Activated CD4-positive, alpha-beta memory T cell treated with anti-CD3 and anti-CD28 coated beads for 36 hours (primary cell): Measurements from ENCODE around the gene CRABP2. TPM values are rescaled to one million over a fixed set of nuclear protein-coding genes. Genes with fewer than 3 reads are reported as not detected.
A peak's percentile ranks its signal among the peaks of the same experiment; 100 is the strongest.

Experiments
- CTCF ChIA-PET: fragments of 350-600 bp; sonication (Branson Sonifier 250); formaldehyde crosslinking; loops from one replicate; lab custom pipeline; 2021; ENCODE audit warnings: antibody characterized with exemption, inconsistent platforms; lab: Charles Lee
- POLR2A ChIA-PET: fragments of 350-600 bp; sonication (Branson Sonifier 250); formaldehyde crosslinking; loops from one replicate; lab custom pipeline; 2021; ENCODE audit warnings: antibody characterized with exemption; lab: Charles Lee
- DNase-seq: peaks from one replicate; pipeline ENCODE4 v3.0.0-alpha.2; 2020
- H3K27ac Mint-ChIP-seq: one replicate; pipeline ENCODE4 v1.8.0; 2021; ENCODE audit warnings: mixed read lengths
- H3K27me3 Mint-ChIP-seq: one replicate; pipeline ENCODE4 v1.8.0; 2021; ENCODE audit warnings: mixed read lengths
- H3K36me3 Mint-ChIP-seq: one replicate; pipeline ENCODE4 v1.8.0; 2021; ENCODE audit warnings: mixed read lengths
- H3K4me1 Mint-ChIP-seq: one replicate; pipeline ENCODE4 v1.8.0; 2021; ENCODE audit warnings: low read depth, mixed read lengths
- H3K4me3 Mint-ChIP-seq: one replicate; pipeline ENCODE4 v1.8.0; 2021; ENCODE audit warnings: mild to moderate bottlenecking, mixed read lengths
- H3K9me3 Mint-ChIP-seq: one replicate; pipeline ENCODE4 v1.8.0; 2021; ENCODE audit warnings: mixed read lengths
- intact Hi-C: fragments of 100-400 bp; cut with micrococcal nuclease; formaldehyde crosslinking; loops from one replicate; pipeline ENCODE4 v1.15.1; 2023
- total RNA-seq, 2 experiments: library from RNA; stranded (reverse); gene quantifications; one replicate each; pipeline ENCODE4 v1.2.3, GENCODE V29; 2021

CRABP2 gene
- total RNA-seq, 2 experiments from 2014 or later = 1.1 to 2.3 TPM

DNA sequence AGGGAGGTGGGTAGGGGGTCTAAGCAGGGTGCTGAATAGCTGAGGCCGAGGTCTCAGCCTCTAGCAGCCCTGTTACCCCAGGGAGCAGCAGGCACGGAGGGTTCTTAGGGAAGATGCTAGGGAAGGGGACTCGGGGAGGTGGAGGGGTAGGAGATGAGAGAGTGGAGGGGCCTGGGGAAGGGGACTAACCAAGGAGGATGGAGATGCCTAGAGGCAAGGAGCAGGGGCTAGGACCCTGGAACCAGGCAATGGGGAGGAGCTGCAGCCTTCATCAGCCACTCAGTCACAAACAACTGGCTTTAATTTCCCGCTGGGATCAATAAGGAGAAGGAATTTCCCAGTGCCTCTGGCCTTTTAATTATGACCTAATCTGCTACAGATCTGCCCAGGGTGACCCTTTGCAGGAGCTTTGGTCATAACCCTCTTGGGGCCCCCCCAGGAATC lies 2.9 kb upstream of the CRABP2 start:
- DNase-seq = no peak
- Mint-ChIP-seq H3K4me3 (no peak overlapping the region), H3K9me3 (no peaks in the 10 kb centered on the region), H3K27ac (no peak overlapping the region), H3K36me3 (no peaks in the 10 kb centered on the region), H3K4me1 (peaks cover 28% of the 10 kb centered on the region), H3K27me3 (peaks cover 20% of the 10 kb centered on the region)
- intact Hi-C loops = no loop called here
- ChIA-PET POLR2A (no interaction called here), CTCF (interaction anchor here (0.8 to 36.2 kb wide), 3 partner anchors 6 to 84 kb away, joined by 3 to 1179 read pairs (median 1179); partner anchors contain the start of genes CRABP2, ISG20L2, METTL25B and NES)

DNA sequence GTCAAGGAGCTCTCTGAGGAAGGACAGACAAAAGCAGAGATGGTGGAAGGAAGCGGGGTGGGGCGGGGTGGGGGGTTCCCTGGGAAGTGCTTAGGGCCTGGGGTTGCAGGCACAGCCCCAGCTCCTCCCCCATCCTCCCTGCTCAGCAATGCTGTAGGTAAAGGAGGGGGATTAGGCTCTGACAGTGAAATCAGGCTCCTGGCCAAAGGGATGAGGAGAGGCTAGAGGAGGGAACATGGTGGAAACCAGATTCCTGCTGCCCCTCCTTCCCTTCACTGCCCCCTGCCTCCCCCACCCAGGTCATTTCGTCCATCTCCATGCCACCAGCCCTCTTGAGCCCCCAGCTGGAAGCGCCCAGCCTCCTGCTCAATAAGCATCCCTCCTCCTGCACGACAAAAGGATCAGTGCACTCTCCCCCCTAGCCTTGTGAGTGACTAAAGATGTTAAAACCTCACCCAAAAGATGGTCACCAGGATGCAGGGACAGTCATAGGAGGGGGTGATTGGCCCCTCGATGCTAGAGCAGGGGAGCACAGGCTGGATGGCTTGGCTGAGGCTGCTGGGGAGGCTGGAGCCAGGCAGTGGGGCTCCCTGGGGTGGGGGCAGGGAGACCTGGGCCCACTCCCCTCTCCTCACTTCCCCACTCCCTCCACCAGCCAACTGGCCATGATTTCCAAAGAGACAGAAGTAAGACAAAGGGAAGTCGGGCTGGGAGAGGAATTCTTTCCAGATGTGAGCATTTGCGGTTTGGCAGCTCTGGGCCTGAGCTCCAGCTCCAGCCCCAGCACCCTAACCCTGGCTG lies 2.2 kb upstream of the CRABP2 start:
- ChIA-PET POLR2A (no interaction called here), CTCF (interaction anchor here (0.9 to 36.2 kb wide), 7 partner anchors 7 to 183 kb away, joined by 3 to 1179 read pairs (median 15); partner anchors contain the start of genes CRABP2, ISG20L2, METTL25B and MRPL24)
- Mint-ChIP-seq H3K9me3 (no peaks in the 10 kb centered on the region), H3K27me3 (peaks cover 23% of the 10 kb centered on the region), H3K4me1 (peaks cover 28% of the 10 kb centered on the region), H3K4me3 (peak overlapping the region; percentile 11), H3K27ac (no peak overlapping the region), H3K36me3 (no peaks in the 10 kb centered on the region)
- intact Hi-C loops = no loop called here
- no peak for DNase-seq

DNA sequence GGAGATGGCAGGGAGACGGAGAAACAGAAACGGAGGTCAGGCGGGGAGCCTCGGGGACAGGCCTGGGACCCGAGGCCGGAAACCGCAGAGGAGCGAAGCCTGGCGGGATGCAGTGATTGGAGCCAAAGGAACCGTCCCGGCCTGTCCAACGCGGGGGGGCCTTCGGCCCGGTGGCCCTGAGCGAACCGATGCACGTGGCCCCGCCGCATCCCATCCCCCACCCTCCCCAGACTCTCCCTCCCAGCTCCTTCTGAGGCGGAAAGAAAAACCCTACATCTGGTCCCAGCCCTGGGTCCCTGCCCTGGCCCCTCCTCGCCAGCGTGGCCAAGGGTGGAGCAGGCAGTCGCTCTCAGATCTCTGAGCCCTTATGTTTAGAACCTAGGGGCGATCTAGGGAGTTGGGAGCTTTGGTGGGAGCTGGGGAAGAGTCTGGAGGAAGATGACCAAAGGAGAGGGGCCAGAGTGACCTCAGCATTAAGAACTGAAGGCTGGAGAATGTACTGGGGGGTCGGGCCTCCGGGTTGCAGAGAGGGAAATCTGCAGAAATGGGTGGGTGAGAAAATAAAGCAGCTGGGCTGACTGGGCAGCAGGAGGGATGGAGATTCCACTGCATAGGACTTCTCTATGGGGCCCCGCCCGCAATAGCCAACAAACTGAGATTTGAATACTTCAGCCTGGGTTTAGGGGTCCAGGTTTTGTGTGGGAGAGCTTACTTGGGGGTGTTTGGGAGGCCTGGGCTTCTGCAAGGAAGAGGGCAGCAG lies 1.5 kb upstream of the CRABP2 start:
- H3K27ac Mint-ChIP-seq = no peak overlapping the region
- intact Hi-C loops = no loop called here
- peak; percentile 24 for DNase-seq

DNA sequence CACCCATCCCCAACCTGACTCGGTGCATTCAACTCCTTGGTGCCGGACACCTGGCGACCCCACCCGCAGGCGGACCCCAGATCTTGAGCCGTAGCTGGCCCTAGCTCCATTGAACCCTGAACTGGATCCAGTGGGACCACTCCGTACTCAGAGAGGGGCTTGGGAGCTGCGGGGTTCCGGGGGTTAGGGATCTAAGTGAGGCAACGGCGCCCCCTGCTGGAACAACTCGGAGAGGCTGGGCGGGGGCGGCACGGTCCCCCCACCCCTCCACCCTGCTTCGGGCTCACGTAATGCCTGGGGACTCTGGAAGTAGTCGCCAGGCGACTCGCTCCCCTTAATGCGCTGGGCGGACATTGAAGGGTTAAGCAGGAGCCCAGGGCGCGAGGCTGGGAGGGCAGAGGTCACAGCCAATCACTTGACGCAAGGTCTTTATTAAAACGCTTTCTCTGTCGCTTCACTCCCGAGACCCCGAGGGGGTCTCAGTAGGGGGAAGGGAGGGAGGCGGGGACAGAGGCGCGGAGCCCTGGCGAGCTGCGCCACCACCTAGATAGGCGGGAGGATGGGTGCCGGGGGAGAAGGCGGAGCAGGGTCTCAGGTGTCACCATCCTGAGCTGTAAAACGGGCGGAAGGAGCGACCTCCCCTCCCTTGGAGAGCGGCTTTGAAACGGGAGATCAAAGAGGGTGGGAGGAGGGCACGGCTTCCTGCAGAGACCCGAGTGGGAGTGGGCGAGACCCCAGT lies 704 bp upstream of the CRABP2 start:
- CTCF ChIA-PET = interaction anchor here (0.6 to 36.2 kb wide), 17 partner anchors 8 to 185 kb away, joined by 3 to 1179 read pairs (median 4); partner anchors contain the start of genes CRABP2, ISG20L2, METTL25B and MRPL24
- H3K9me3 Mint-ChIP-seq = no peaks in the 10 kb centered on the region
- no peak overlapping the region for H3K27ac Mint-ChIP-seq
- peak overlapping the region; percentile 75 for H3K4me3 Mint-ChIP-seq
- peak; percentile 82 for DNase-seq
- POLR2A ChIA-PET = interaction anchor here (0.9 to 2.0 kb wide), 4 partner anchors 10 to 22 kb away, joined by 3 to 14 read pairs (median 6); partner anchors contain the start of gene METTL25B
- H3K36me3 Mint-ChIP-seq = no peaks in the 10 kb centered on the region
- intact Hi-C loops = loop anchor here (1.0 to 2.0 kb wide), 2 partner anchors 17 to 45 kb away; no protein-coding TSS in a partner anchor
- peaks cover 24% of the 10 kb centered on the region for H3K27me3 Mint-ChIP-seq
- peaks cover 28% of the 10 kb centered on the region for H3K4me1 Mint-ChIP-seq

More for the DNA sequence above, 1.5 kb upstream of the CRABP2 start:
- peaks cover 24% of the 10 kb centered on the region for H3K27me3 Mint-ChIP-seq
- H3K9me3 Mint-ChIP-seq = no peaks in the 10 kb centered on the region
- ChIA-PET POLR2A (interaction anchor here (0.9 to 2.0 kb wide), 4 partner anchors 9 to 21 kb away, joined by 3 to 14 read pairs (median 6); partner anchors contain the start of gene METTL25B), CTCF (interaction anchor here (0.6 to 36.2 kb wide), 13 partner anchors 7 to 184 kb away, joined by 3 to 1179 read pairs (median 6); partner anchors contain the start of genes CRABP2, ISG20L2, METTL25B and MRPL24)
- no peaks in the 10 kb centered on the region for H3K36me3 Mint-ChIP-seq
- H3K4me3 Mint-ChIP-seq = peak overlapping the region; percentile 75
- peaks cover 28% of the 10 kb centered on the region for H3K4me1 Mint-ChIP-seq

DNA sequence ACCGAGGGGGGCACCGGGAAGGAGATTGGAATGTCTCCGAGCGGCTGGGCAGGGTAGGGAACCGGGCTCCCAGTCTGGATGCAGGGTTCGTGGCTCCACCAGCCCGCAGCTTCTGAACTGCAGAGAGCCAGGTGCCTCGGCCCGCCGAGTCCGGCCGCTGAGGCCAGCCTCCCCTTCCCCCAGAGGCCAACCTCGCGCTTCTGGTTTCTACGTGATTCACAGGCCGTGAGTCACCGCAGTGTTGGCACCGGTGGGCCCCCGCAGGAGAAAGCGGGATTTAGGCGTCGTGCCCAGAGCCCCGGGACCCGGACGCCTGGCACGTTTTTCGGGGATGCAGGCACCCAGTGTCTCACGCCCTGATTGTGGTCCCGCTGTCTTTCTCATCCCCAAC lies 458 bp downstream of the CRABP2 start:
- no peaks in the 10 kb centered on the region for H3K9me3 Mint-ChIP-seq
- no peaks in the 10 kb centered on the region for H3K36me3 Mint-ChIP-seq
- CTCF ChIA-PET = interaction anchor here (1.2 to 36.2 kb wide), 9 partner anchors 9 to 186 kb away, joined by 3 to 1179 read pairs (median 14); partner anchors contain the start of genes CRABP2, ISG20L2, METTL25B and MRPL24
- peak overlapping the region; percentile 12 for H3K4me3 Mint-ChIP-seq
- H3K27me3 Mint-ChIP-seq = peaks cover 24% of the 10 kb centered on the region
- POLR2A ChIA-PET = interaction anchor here (2.0 kb wide), 1 partner anchor 15 kb away, joined by 14 read pairs; no protein-coding TSS in a partner anchor
- no peak overlapping the region for H3K27ac Mint-ChIP-seq
- intact Hi-C loops = loop anchor here (1.0 to 2.0 kb wide), 2 partner anchors 16 to 44 kb away; no protein-coding TSS in a partner anchor
- H3K4me1 Mint-ChIP-seq = peaks cover 28% of the 10 kb centered on the region
- peak; percentile 74 for DNase-seq

DNA sequence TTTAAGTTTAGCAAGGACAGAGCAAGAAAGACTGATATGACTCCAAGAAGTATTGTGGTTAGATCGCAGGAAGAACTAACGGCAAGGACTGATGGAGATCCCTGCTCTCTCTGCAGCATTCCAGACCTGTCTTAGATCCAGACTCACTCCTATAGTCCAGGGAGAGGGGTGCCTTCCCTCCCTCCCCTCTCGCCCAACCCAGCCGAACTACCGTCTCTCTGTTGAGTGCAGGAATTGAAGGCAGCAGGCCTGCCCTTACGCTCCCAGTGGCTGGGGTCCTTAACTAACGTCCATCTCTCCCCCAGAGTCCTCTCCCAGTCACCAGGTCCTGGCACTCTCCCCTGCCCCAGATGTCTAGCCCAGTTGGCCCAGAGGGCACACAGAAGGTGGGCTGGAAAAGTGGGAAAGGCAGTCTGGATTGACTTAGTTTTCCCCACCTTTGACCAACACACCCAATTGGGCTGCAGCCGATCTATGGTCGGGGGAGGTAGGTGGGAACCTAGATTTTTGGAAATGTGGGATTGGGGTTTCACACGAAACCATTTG lies 1.1 kb downstream of the CRABP2 start:
- POLR2A ChIA-PET = no interaction called here
- CTCF ChIA-PET = interaction anchor here (1.1 to 36.2 kb wide), 6 partner anchors 10 to 187 kb away, joined by 3 to 1179 read pairs (median 26); partner anchors contain the start of genes BCAN, CRABP2, ISG20L2 and METTL25B
- peaks cover 28% of the 10 kb centered on the region for H3K4me1 Mint-ChIP-seq
- no peak overlapping the region for H3K4me3 Mint-ChIP-seq
- intact Hi-C loops = loop anchor here (2.0 kb wide), 1 partner anchor 43 kb away; no protein-coding TSS in a partner anchor
- H3K27ac Mint-ChIP-seq = no peak overlapping the region
- no peaks in the 10 kb centered on the region for H3K9me3 Mint-ChIP-seq
- peaks cover 28% of the 10 kb centered on the region for H3K27me3 Mint-ChIP-seq
- H3K36me3 Mint-ChIP-seq = no peaks in the 10 kb centered on the region
- DNase-seq = no peak

DNA sequence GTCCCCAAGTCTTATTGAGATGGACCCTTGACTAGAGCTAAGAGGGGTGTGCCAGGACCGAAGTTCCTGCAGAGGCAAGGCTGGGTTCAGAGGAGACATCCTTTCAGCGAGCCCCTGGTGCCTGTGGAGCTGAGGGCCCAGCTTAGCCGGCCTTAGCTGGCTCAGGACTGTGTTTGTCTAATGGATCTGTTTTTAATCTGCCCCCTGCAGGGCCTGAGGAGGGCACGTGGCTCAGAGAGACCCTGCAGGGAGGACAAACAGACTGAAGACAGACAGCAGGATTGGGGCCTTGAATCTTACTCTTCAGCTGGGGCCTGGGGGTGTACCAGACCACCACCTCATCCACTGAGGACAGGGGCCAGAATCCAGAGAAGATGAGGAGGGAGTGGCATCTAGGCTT lies 1.6 kb downstream of the CRABP2 start:
- Mint-ChIP-seq H3K27me3 (peaks cover 28% of the 10 kb centered on the region), H3K4me1 (peaks cover 28% of the 10 kb centered on the region), H3K27ac (no peak overlapping the region), H3K9me3 (no peaks in the 10 kb centered on the region), H3K36me3 (no peaks in the 10 kb centered on the region), H3K4me3 (no peak overlapping the region)
- intact Hi-C loops = loop anchor here (2.0 kb wide), 1 partner anchor 43 kb away; no protein-coding TSS in a partner anchor
- CTCF ChIA-PET = interaction anchor here (1.1 to 36.2 kb wide), 6 partner anchors 11 to 187 kb away, joined by 3 to 1179 read pairs (median 26); partner anchors contain the start of genes BCAN, CRABP2, ISG20L2 and METTL25B
- POLR2A ChIA-PET = no interaction called here
- DNase-seq = no peak

DNA sequence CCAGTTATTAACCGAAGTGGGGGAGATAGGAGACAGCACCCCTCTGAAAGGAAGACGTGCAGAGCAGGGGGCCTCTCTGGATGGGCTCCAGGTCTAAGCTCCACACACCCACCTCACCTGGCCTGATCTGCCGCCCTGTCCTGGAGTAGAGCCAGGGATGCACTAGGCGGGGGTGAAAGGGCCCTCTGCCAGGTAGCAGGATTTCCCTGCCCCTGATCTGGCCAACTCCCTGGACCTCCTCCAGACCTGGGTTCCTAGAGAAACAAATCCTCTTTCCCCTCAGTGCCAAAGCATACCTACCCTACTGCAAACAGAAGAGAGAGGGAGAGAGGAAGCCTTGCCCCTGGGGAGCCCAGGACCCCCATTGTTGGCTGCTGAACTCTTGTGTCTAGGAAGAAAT lies 2.0 kb downstream of the CRABP2 start:
- Mint-ChIP-seq H3K27me3 (peaks cover 28% of the 10 kb centered on the region), H3K9me3 (no peaks in the 10 kb centered on the region), H3K27ac (no peak overlapping the region), H3K36me3 (no peaks in the 10 kb centered on the region), H3K4me3 (no peak overlapping the region), H3K4me1 (peaks cover 28% of the 10 kb centered on the region)
- DNase-seq = no peak
- POLR2A ChIA-PET = no interaction called here
- intact Hi-C loops = no loop called here
- CTCF ChIA-PET = interaction anchor here (1.1 to 36.2 kb wide), 5 partner anchors 11 to 62 kb away, joined by 3 to 1179 read pairs (median 47); partner anchors contain the start of genes BCAN, CRABP2, ISG20L2 and METTL25B

DNA sequence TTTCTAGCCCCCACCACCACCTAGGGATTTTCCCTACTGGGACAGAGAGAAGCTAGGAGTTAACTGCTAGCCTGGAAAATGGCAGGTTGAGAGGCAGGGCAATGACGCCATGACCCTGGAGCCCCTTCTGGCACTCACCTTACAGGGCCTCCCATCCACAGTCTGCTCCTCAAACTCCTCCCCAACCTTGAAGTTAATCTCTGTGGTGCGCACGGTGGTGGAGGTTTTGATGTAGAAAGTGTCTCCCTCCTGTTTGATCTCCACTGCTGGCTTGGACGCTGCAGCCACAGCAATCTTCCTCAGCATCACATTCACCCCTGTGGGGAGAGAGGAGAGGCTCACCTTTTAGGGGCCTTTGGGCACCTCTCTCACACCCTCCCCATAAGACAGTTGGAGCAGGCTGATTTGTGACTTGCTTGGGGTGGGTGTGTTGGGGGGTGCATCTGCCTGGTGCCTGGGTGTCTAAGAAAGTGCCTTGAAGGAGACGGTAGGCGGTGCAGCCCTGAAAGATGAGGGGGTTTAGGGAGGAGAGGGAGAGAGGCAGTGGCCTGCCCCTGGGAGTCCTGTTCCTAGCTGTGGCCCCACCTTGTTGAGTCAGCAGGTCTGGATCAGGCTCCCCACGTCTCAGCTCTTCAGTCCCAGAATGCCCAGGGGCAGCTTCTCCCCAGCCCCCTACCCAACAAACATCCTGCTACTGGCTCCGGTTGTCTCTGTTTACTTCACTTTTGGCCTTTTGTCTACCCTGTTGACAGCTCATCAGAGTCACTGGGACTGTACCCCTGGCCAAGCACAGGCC lies 4.4 kb downstream of the CRABP2 start:
- intact Hi-C loops = no loop called here
- H3K36me3 Mint-ChIP-seq = no peaks in the 10 kb centered on the region
- peaks cover 40% of the 10 kb centered on the region for H3K27me3 Mint-ChIP-seq
- no peak overlapping the region for H3K27ac Mint-ChIP-seq
- H3K9me3 Mint-ChIP-seq = no peaks in the 10 kb centered on the region
- POLR2A ChIA-PET = interaction anchor here (0.6 kb wide), 1 partner anchor 40 kb away, joined by 3 read pairs; no protein-coding TSS in a partner anchor
- no peak overlapping the region for H3K4me3 Mint-ChIP-seq
- DNase-seq = no peak
- H3K4me1 Mint-ChIP-seq = peaks cover 18% of the 10 kb centered on the region
- CTCF ChIA-PET = interaction anchor here (0.5 to 36.2 kb wide), 3 partner anchors 10 to 117 kb away, joined by 3 to 1179 read pairs (median 1179); partner anchors contain the start of genes CRABP2, ISG20L2, METTL25B and NES

DNA sequence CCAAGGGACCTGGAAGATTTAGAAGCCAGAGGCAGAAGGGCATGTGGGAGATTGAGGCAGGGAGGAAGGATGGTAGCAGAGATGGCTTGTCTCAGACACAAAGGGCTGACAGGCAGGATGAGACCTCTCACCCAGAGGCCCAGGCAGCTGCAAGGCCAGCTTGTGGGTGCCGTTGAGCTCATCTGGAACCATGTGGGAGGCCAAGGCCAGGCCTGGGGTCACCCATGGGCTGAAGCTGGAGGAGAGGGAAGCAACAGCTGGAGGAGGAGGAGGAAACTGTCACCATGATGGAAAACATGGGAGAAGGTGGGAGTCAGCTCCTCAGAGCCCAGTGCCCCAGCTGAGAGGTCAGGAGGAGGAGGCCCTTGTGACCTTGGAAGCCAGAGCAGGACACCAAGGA lies 6.4 kb downstream of the CRABP2 start:
- intact Hi-C loops = no loop called here
- Mint-ChIP-seq H3K9me3 (no peaks in the 10 kb centered on the region), H3K4me3 (no peak overlapping the region), H3K4me1 (no peaks in the 10 kb centered on the region), H3K27me3 (peaks cover 32% of the 10 kb centered on the region), H3K27ac (no peak overlapping the region), H3K36me3 (no peaks in the 10 kb centered on the region)
- POLR2A ChIA-PET = no interaction called here
- CTCF ChIA-PET = interaction anchor here (1.5 to 36.2 kb wide), 3 partner anchors 8 to 161 kb away, joined by 3 to 1179 read pairs (median 1179); partner anchors contain the start of genes CRABP2, ISG20L2, METTL25B and NES
- DNase-seq = no peak
